Loucy (cell line): Measurements from ENCODE around the gene UPF2.
A peak's percentile ranks its signal among the peaks of the same experiment; 100 is the strongest.

ENCODE experiments used
- H2AFZ ChIP-seq: fragments of 200-600 bp; sonication (generic); 2 replicates; pipeline ENCODE4 v1.6.0; 2016; ENCODE audit warnings: antibody characterized with exemption, mild to moderate bottlenecking, low read length, moderate library complexity
- H3F3A ChIP-seq: fragments of 200-600 bp; 2 replicates; pipeline ENCODE4 v1.6.0; 2016; ENCODE audit warnings: antibody characterized with exemption, low read depth, mild to moderate bottlenecking
- H3K27me3 ChIP-seq: fragments of 200-600 bp; sonication (generic); 2 replicates; pipeline ENCODE4 v1.6.1; 2014; ENCODE audit warnings: low read length, mild to moderate bottlenecking; ENCODE audit not compliant: insufficient read depth, poor library complexity, severe bottlenecking
- H3K36me3 ChIP-seq: fragments of 200-600 bp; sonication (generic); 2 replicates; pipeline ENCODE4 v1.6.1; 2016; ENCODE audit warnings: low read length; ENCODE audit not compliant: insufficient read depth
- H3K4me1 ChIP-seq: fragments of 200-600 bp; sonication (generic); 2 replicates; pipeline ENCODE4 v1.5.1; 2014; ENCODE audit warnings: low read length, mild to moderate bottlenecking; ENCODE audit not compliant: insufficient read depth, poor library complexity, severe bottlenecking
- H3K4me2 ChIP-seq: fragments of 200-600 bp; sonication (generic); 2 replicates; pipeline ENCODE4 v1.6.0; 2014; ENCODE audit warnings: antibody characterized with exemption, low read length, low read depth, mild to moderate bottlenecking; ENCODE audit not compliant: poor library complexity, severe bottlenecking
- H3K4me3 ChIP-seq: fragments of 200-600 bp; sonication (generic); 2 replicates; pipeline ENCODE4 v1.5.1; 2014; ENCODE audit warnings: low read length, mild to moderate bottlenecking, mixed read lengths; ENCODE audit not compliant: poor library complexity, severe bottlenecking
- H3K79me2 ChIP-seq: fragments of 200-600 bp; sonication (generic); 2 replicates; pipeline ENCODE4 v1.6.1; 2014; ENCODE audit warnings: low read length; ENCODE audit not compliant: insufficient read depth
- H3K9ac ChIP-seq: fragments of 200-600 bp; sonication (generic); 2 replicates; pipeline ENCODE4 v1.6.0; 2014; ENCODE audit warnings: mild to moderate bottlenecking, low read depth, low read length, moderate library complexity; ENCODE audit not compliant: poor library complexity, severe bottlenecking
- H3K9me2 ChIP-seq: fragments of 200-600 bp; sonication (generic); replicated peaks from 2 replicates; pipeline ENCODE4 v1.6.1; 2016; ENCODE audit warnings: low read depth, low read length, mixed read lengths
- H3K9me3 ChIP-seq: fragments of 200-600 bp; sonication (generic); 2 replicates; pipeline ENCODE4 v1.6.1; 2014; ENCODE audit warnings: mild to moderate bottlenecking, antibody characterized with exemption, low read length, low read depth; ENCODE audit not compliant: insufficient read depth
- H4K20me1 ChIP-seq: fragments of 200-600 bp; sonication (generic); 2 replicates; pipeline ENCODE4 v1.6.0; 2014; ENCODE audit warnings: antibody characterized with exemption, low read length, mild to moderate bottlenecking; ENCODE audit not compliant: insufficient read depth, poor library complexity, severe bottlenecking
- CTCF ChIP-seq: fragments of 200-600 bp; sonication (generic); conservative IDR thresholded peaks from 2 replicates; pipeline ENCODE4 v1.5.1; 2014; ENCODE audit warnings: mild to moderate bottlenecking, antibody characterized with exemption, low read length
- EZH2phosphoT487 ChIP-seq: fragments of 200-600 bp; IDR thresholded peaks from 2 replicates; pipeline ENCODE4 v1.6.1; 2018; ENCODE audit warnings: antibody characterized with exemption, mild to moderate bottlenecking, moderate library complexity, borderline replicate concordance

UPF2 gene

DNA sequence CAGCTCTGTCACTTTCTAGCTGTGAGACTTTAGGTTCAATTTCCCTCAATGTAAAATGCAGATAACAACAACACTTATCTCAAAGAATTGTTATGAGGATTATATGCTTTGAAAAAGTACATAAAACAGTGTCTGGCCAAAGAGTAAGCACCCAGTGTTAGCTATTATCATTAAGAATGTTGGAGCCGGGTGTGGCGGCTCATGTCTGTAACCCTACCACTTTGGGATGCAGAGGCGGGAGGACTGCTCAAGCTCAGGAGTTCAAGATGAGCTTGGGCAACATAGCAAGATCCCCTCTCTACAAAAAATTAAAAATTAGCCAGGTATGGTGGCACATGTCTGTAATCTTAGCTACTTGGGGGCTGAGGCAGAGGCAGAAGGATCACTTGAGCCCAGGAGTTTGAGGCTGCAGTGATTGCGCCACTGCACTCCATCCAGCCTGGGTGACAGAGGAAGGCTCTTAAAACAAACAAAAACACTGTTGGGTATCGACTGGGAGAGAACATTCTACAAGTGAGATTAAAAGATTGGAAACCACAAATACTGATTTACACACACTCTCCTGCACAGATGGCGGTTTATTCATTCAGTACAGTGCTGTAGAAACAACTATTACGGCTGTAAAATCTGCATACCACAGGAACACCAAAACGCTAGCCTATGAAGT is 112.2 kb downstream of the UPF2 start:
- TF ChIP-seq EZH2phosphoT487 (no peak), CTCF (no peak)
- H2AFZ ChIP-seq: no peak overlapping the region
- peaks cover 63% of the 10 kb centered on the region; the same call in 1 of the 2 replicates for H3K36me3 ChIP-seq

DNA sequence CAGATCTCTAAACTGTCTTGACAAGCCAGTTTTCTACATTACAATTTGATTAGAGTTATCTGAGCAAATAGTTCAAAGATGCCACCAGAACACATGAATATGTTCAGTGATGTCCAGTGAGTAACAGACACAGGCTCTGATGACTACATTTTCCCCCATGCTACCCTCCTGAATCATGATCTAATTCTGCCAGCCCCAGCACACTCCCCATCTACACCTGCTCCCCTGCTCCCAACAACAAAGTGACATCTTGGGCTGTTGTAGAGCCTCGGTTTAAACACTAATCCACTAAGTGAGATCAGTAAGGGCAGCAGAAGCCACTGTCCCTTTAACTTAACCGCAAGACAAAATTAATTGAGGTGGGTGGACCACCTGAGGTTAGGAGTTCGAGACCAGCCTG is 114.9 kb downstream of the UPF2 start:
- no peaks in the 10 kb centered on the region for H3K9me3 ChIP-seq
- H3K36me3 ChIP-seq: peaks cover 69% of the 10 kb centered on the region; the same call in 1 of the 2 replicates
- no peaks in the 10 kb centered on the region for H3K9me2 ChIP-seq
- H4K20me1 ChIP-seq: no peaks in the 10 kb centered on the region
- H3K4me3 ChIP-seq: no peak overlapping the region
- TF ChIP-seq EZH2phosphoT487 (no peak), CTCF (no peak)
- H3K79me2 ChIP-seq: no peaks in the 10 kb centered on the region
- H3K9ac ChIP-seq: no peak overlapping the region
- peaks cover under 1% of the 10 kb centered on the region for H3K4me1 ChIP-seq
- no peaks in the 10 kb centered on the region for H3K27me3 ChIP-seq
- no peak overlapping the region for H3K4me2 ChIP-seq
- no peaks in the 10 kb centered on the region for H3F3A ChIP-seq
- no peak overlapping the region for H2AFZ ChIP-seq

More for the DNA sequence above, 112.2 kb downstream of the UPF2 start:
- Histone ChIP-seq H3F3A (no peaks in the 10 kb centered on the region), H3K9ac (no peak overlapping the region), H3K79me2 (no peaks in the 10 kb centered on the region), H3K4me1 (no peaks in the 10 kb centered on the region), H3K4me3 (no peak overlapping the region), H3K27me3 (no peaks in the 10 kb centered on the region), H3K9me3 (no peaks in the 10 kb centered on the region), H4K20me1 (no peaks in the 10 kb centered on the region), H3K4me2 (no peak overlapping the region), H3K9me2 (no peaks in the 10 kb centered on the region)

DNA sequence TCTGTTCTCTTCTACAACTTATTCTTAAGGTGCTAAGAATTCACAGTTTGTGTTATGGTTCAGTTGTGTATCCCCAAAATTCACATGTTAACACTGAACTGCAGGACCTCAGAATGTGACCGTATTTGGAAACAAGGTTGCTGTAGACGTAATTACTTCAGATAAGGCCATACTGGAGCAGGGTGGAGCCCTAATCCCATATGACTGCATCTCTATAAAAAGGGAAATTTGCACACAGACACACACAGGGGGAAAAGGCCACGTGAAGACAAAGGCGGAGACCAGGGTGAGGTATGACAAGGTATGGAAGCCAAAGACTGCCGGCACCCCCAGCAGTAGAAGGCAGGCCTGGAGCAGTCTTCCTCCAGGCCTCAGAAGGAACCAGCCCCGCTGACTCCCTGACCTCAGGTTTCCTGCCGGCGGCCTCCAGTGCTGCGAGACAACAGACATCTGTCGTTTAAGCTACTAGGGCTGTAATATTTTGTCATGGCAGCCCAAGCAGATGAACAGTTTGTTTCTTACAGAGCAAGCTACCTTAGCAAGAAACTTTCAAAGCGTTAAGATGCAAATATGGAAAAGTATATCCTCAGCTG is 120.7 kb downstream of the UPF2 start:
- H3K4me1 ChIP-seq: peaks cover 8% of the 10 kb centered on the region
- H4K20me1 ChIP-seq: no peaks in the 10 kb centered on the region
- H3K4me3 ChIP-seq: no peak overlapping the region
- peaks cover 65% of the 10 kb centered on the region; the same call in 1 of the 2 replicates for H3K36me3 ChIP-seq
- no peaks in the 10 kb centered on the region for H3F3A ChIP-seq
- H3K4me2 ChIP-seq: peak overlapping the region; percentile 15
- H3K79me2 ChIP-seq: no peaks in the 10 kb centered on the region
- no peaks in the 10 kb centered on the region for H3K27me3 ChIP-seq
- no peaks in the 10 kb centered on the region for H3K9me3 ChIP-seq
- TF ChIP-seq CTCF: no peak
- no peak for TF ChIP-seq EZH2phosphoT487
- H3K9ac ChIP-seq: no peak overlapping the region
- no peaks in the 10 kb centered on the region for H3K9me2 ChIP-seq
- H2AFZ ChIP-seq: no peak overlapping the region
